ENCODE measurements around the gene PSMD2.
A peak's percentile ranks its signal among the peaks of the same experiment; 100 is the strongest.

The PSMD2 gene

DNA sequence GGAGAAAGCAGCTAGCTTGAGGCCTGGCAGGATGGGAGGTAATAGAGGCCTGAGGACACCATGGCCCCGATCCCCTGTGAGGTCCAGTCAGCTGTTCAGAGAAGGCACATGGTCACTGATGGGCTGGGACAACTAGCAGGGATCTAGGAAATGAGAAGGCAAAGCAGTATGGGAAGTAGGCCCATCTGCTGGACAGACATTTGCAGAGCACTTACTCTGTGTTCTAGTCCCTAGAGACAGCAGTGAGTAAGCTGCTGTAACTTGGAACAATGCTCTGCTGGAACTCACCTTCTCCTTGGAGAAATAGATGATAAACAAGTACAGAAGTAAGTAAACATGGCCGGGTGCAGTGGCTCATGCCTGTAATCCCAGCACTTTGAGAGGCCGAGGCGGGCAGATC is 16.1 kb upstream of the PSMD2 start:
- no peak for DNase-seq (ENCODE audit: low spot score)

DNA sequence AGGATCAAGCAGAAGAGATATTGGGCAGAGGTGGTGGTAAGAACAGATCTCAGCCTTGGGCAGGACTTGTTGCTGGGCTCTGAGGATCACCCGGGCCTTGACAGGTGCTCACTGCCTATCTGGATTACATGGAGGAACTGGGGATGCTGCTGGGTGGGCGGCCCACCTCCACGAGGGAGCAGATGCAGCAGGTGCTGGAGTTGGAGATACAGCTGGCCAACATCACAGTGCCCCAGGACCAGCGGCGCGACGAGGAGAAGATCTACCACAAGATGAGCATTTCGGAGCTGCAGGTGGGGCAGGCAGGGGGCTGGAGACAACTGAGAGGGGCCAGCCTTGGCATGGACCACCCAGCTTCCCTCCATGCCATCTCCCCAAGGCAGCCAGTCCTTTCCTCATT is 15.4 kb upstream of the PSMD2 start:
- DNase-seq (ENCODE audit: low spot score) = no peak

DNA sequence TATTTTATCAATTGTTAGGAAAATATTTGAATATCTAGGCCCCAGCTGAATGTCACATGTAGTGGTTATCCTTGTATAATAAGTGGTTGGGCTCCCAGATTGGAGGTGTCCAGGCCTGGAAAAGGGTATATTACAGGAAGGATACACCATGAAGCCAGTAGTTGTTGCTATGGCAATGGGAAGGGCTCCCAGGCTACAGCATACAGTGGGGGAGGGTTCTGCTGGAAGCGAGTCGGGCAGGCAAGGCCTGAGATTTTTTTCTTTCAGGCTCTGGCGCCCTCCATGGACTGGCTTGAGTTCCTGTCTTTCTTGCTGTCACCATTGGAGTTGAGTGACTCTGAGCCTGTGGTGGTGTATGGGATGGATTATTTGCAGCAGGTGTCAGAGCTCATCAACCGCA is 14.3 kb upstream of the PSMD2 start:
- DNase-seq (ENCODE audit: low spot score) = no peak

DNA sequence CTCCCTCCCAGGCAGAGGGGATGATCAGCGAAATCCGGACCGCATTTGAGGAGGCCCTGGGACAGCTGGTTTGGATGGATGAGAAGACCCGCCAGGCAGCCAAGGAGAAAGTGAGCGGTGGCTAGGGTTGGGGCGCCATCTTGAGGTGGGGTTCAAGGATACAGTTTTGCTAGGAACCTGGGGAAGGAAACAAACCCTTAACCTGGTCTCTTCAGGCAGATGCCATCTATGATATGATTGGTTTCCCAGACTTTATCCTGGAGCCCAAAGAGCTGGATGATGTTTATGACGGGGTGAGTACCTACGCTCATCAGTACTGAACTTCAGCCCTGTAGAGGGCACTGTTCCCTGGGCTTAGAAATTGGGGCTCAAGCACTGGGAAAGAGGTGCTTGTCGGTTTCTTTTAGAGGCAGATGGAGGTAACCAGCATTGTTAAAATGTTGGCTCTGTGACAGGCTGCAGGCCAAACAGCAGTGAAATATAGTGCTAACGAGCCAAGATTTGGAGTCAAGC is 9.6 kb upstream of the PSMD2 start:
- peak; percentile 32 for DNase-seq (ENCODE audit: low spot score)

DNA sequence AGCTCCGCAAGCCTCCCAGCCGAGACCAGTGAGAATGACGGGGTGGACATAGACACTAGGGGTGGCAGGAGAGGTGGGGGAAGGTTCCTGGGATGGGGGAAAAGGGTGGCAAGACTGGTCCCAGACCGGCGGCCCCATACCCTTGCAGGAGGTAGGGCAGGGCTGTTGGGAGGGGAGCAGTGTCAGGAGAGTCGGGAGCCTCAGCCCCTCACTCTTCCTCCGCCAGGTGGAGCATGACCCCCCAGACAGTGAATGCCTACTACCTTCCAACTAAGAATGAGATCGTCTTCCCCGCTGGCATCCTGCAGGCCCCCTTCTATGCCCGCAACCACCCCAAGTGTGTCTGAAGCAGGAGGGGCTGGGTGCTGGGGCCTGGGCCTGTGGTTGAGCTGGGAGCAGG is 8.7 kb upstream of the PSMD2 start:
- no peak for DNase-seq (ENCODE audit: low spot score)

DNA sequence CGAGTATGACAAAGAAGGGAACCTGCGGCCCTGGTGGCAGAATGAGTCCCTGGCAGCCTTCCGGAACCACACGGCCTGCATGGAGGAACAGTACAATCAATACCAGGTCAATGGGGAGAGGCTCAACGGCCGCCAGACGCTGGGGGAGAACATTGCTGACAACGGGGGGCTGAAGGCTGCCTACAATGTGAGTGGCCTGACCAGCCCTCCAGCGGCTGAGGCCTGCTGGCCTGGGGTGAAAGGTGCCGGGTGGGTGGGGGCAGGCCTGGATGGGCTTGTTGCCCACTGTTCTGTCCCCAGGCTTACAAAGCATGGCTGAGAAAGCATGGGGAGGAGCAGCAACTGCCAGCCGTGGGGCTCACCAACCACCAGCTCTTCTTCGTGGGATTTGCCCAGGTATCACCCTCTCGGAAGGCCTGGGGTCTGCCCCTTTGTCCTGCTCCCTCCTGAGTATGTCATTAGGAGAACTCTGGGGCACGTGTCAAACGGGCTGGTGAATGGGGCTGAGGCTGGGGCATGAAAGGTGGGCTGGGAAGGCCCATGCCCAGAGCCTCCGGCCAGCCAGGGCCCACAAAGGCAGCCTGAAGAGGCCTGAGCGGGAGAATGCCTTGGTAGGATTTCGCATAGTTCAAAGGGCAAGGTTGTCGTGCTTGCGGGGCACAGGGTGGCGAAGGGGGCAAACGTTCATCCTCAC is 7.8 kb upstream of the PSMD2 start:
- no peak for DNase-seq (ENCODE audit: low spot score)

DNA sequence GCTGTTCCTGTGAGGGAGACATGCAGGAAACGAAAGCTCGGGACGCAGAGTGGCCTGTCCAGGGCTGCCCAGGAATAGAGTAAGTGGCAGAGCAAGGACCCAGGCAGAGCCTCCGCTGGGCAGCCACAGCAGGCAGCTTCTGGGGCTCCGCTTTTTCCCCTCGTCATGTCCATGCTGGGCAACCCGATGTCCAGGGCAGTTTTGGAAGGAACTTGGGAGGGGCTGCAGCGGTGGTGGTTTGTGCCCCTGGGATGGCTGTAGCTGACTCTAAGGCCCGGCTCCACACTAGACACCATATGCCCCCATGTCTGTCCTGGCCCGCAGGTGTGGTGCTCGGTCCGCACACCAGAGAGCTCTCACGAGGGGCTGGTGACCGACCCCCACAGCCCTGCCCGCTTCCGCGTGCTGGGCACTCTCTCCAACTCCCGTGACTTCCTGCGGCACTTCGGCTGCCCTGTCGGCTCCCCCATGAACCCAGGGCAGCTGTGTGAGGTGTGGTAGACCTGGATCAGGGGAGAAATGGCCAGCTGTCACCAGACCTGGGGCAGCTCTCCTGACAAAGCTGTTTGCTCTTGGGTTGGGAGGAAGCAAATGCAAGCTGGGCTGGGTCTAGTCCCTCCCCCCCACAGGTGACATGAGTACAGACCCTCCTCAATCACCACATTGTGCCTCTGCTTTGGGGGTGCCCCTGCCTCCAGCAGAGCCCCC is 7.1 kb upstream of the PSMD2 start:
- no peak for DNase-seq (ENCODE audit: low spot score)

DNA sequence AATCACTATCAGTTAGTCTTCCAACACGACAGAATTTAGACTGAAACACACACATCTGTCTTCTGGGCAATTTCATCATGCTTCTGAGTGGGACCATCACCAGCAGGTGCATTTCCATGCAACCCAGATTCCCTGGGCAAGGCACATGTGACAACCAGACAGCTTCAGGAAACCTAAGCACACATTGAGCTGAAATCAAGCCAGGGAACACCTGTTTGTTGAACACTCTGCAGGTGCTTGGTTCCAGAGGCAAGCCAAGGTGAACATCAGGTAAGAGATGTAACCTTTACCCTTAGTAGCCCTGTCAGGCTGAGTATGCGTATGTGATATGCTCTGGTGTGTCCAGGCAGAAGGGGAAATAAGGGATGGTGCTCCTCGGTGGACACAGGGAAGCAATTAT is 3.3 kb upstream of the PSMD2 start:
- no peak for DNase-seq (ENCODE audit: low spot score)

DNA sequence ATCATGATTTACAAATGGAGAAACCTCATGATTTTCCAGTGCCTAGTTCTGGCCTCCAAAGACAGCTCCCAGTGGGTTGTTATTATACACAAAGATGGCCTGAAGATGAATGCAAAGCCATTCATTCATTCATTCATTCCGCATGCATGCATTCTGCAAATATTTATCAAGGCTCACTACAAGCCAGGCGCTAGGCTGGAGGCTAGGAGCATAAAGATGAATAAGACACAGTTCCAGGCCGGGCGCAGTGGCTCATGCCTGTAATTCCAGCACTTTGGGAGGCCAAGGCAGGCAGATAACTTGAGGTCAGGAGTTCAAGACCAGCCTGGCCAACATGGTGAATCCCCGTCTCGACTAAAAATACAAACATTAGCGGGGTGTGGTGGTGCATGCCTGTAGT is 2.4 kb upstream of the PSMD2 start:
- DNase-seq (ENCODE audit: low spot score) = no peak

DNA sequence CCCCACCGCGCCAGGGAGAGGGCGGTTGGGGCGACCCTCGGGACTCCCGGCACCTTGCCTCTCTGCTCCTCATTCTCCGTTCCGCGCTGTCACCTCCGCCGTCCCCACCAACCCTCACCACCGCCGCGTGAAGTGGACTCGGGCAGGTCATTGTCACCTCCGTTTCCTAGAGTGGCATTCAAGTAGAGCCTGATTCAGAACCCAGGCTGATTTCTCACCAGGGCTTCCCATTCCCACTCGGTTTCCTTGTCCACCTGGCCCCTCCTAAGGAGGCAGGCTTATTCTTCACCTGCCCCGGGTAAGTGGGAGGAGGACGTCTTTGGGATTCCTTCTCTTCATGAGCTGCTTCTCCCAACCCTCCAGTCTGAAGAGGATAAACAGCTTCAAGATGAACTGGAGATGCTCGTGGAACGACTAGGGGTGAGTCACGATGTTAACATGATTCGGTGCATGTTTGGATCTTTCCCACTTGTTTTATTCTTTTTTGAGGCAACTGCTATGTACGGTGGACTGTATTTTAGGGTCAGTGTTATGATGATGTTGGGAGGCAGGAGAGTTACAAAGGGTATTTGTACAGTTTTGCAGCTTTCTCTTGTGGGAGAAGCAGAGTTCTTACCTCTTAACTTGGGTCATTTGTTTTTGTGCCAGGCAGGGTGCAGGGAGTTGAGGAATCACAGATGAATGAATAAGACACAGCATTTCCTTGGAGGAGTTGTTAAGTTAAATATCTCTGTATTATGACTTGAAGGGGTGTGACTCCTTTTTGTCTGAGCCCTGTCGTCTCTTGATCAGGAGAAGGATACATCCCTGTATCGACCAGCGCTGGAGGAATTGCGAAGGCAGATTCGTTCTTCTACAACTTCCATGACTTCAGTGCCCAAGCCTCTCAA is 692 bp downstream of the PSMD2 start:
- DNase-seq (ENCODE audit: low spot score) = no peak

DNA sequence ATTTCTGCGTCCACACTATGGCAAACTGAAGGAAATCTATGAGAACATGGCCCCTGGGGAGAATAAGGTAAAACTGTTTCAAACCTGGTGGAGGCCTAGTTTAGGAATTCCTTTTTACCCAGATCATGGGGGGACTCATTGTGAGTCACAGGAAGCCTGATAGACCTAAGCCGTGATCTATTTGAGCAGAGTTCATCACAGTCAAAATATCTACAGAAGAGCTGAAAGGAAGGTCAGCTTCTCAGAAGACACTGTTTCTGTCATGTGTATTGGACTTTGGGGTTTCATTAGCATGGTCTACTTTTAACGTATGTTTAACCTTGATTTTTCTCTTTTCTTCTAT is 1.3 kb downstream of the PSMD2 start:
- no peak for DNase-seq (ENCODE audit: low spot score)

DNA sequence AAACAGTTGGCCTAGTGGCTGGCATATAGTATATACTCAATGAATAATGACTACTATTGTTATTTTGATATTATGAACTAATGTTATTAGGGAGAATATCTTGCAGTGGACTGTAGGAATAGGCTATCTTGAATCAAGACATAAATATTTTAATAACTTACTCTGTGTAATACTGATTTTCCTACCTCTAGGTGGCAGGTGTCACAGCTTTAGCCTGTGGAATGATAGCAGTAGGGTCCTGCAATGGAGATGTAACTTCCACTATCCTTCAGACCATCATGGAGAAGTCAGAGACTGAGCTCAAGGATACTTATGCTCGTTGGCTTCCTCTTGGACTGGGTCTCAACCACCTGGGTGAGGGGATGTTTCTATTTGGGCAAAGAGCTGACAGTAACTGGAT is 6.5 kb downstream of the PSMD2 start:
- no peak for DNase-seq (ENCODE audit: low spot score)

DNA sequence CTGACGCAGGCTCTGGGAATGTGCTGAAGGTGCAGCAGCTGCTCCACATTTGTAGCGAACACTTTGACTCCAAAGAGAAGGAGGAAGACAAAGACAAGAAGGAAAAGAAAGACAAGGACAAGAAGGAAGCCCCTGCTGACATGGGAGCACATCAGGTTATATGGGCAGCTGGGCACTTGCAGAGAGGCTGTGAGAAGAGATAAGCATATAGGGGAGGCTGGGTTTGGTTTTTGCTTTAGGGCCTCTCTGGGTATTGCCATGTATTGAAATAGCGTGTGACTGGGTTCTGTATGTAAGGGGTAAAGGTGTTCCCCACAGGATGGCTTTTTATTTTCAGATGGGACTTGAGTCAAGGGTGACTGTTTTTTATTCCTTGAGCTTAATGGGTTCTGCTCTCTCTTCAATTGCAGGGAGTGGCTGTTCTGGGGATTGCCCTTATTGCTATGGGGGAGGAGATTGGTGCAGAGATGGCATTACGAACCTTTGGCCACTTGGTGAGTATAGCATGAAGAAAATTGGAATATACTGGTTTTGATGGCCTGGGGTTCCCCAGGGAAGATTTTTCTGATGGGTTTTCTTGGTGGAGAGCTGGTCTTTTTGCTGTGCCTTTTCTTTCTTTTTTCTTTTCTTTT is 7.4 kb downstream of the PSMD2 start:
- DNase-seq (ENCODE audit: low spot score) = no peak

DNA sequence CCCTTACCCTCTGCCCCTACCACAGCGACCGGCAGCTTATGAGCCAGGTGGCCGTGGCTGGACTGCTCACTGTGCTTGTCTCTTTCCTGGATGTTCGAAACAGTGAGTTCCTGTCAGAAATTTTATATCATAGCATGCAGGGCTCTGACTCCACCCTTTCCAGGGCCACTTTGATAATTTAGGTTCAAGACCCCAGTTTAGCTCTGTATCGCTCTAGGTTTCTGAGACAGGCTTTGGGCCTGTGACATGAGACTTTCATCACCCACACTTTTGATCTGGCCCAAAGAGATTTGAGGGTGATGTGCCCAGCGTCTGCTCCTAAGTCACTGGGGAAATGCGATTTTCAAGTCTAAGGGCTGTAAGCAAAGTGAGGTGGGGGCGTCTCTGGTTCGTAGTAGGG is 8.9 kb downstream of the PSMD2 start:
- DNase-seq (ENCODE audit: low spot score) = no peak

DNA sequence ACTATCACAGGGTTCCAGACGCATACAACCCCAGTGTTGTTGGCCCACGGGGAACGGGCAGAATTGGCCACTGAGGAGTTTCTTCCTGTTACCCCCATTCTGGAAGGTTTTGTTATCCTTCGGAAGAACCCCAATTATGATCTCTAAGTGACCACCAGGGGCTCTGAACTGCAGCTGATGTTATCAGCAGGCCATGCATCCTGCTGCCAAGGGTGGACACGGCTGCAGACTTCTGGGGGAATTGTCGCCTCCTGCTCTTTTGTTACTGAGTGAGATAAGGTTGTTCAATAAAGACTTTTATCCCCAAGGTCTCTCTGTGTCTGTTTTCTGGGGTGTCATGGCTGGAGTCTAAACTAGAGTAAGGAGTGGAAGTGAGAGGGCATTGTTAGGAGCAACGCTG is 9.7 kb downstream of the PSMD2 start:
- no peak for DNase-seq (ENCODE audit: low spot score)

DNA sequence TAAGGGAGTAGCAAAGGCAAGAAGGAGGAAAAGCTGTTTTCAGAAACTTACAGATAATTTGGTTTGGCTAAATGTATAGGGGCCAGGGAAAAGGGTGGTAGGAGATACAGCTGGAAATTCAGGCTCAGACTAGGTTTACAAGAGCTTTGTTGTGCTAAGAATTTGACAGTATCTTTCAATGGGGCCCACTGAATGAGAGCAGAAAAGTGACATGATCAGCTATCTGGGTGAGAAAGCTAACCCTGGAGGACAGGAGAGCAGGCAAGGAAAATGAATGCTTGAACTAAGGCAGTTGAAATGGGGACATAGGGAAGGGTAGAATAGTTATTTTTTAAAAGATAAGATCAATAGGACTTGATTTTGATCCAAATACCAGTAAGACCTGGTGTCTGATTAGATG is 12.6 kb downstream of the PSMD2 start:
- no peak for DNase-seq (ENCODE audit: low spot score)

DNA sequence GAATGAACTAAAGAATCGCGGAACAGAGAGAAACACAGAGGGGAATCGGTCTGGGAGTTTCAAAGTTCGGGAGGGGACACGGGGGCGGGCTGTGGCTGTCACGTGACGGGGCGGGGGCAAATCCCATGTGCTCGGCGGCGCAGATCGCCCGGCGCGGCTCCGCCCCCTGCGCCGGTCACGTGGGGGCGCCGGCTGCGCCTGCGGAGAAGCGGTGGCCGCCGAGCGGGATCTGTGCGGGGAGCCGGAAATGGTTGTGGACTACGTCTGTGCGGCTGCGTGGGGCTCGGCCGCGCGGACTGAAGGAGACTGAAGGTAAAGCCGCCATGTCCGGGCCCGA is 15.3 kb downstream of the PSMD2 start, which contains the start of gene EIF4G1:
TSS of gene EIF4G1 (plus strand) at position 244 of the 337 bp plus-strand sequence. CDS start 1,191 bp downstream, outside the sequence.
- DNase-seq (ENCODE audit: low spot score) = peak; percentile 94

DNA sequence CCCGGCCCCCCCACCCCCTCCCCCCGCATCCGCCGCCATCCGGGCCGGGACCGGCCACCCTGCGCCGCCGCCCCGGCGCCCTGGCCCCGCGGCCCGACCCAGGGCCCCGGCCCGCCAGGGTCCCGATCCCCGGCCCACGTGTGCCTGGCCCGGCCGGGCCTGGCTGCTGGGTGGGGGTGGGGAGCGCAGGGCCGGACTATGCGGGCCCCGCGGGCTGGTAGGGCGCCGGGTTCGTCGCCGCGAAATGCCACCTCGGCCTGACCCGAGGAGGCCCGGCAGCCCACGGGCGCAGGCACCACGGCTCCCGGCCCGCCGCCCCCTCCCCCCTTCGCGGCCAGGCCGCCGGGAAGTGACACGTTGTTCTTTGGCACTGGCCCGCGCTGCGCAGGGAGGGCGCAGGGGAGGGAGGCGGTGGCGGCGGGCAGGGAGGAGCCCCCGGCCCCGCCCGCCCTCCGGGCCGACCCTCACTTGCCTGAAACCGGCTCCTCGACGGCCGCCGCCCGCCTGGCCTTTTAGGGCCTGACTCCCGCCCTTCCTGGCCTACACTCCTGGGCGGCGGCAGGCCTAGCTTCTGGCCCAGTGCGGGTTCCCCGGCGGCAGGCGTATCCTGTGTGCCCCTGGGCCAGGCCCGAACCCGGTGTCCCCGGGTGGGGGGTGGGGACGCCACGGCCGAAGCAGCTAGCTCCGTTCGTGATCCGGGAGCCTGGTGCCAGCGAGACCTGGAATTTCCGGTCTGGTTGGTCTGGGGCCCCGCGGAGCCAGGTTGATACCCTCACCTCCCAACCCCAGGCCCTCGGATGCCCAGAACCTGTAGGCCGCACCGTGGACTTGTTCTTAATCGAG is 15.9 kb downstream of the PSMD2 start:
- no peak for DNase-seq (ENCODE audit: low spot score)

DNA sequence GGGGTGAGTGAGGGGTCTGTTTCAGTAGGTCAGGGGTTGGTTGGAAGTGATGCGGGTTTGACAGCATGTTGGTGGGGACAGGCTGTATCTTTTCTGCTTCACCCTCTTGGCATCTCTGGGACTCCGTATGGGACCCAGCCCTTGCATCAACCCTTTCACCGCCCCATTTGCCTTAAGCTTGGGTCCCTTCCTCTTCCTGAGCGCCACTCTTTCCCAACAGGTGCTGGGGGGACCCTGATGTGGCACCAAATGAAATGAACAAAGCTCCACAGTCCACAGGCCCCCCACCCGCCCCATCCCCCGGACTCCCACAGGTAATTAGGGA is 16.5 kb downstream of the PSMD2 start:
- DNase-seq (ENCODE audit: low spot score) = no peak

DNA sequence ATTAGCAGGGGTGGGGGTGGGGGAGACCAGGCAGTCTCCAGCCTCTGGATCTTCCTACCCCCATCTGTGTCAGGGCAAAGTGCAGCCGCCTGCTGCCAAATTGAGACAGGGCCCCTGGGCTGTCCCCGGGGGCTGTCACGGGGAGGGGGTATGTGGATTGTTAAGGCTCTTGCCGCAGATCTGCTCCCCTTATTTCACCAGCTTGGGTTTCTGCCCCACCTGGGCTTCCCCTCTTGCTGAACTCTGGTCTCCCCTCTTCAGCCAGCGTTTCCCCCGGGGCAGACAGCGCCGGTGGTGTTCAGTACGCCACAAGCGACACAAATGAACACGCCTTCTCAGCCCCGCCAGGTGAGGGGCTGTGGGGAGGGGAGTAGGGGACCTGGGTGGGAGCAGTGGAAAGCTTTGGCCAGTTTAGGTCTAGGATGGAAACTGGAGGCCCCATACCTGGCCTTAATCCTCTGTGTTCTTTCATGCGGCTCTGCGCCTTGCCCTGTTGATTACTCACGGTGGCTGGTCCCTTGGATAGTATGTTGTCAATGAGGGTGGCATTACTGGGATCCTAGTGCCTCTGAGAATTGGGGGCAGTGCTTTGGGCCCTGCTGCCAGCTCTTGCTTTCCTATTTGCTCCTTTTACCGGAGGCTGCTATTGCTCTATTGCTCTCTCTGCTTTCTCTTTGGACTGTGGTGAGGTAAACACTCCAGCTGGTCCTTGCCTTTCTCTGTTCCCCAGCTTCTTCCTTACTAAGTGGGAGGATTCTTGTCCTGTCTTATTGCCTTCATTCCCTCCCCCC is 17.0 kb downstream of the PSMD2 start:
- DNase-seq (ENCODE audit: low spot score) = no peak

DNA sequence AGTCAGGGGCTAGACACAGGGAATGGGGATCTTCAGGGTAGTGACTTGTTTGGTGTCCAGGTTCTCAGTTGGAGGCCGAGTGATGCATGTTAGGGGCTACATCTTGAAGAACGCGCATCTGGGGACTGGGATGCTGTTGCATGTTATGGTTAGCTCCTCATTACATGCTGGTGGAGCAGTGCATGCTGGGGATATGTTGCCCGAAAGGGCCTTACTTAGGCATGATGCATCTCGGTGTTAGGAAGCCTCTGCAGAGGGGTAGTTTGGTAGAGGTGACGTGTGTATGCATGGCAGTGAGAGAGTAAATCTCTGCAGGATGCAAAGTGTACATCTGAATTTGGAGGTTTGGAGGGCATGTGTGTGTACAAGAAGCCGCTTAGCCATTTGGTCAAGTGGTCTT is 17.8 kb downstream of the PSMD2 start:
- no peak for DNase-seq (ENCODE audit: low spot score)
